PC-3 (cell line): Measurements from ENCODE around the gene GRPEL2.

ENCODE experiments used
- EZH2 ChIP-seq: fragments of 300-600 bp; sonication (generic); IDR thresholded peaks from one replicate; pipeline ENCODE4 v1.6.1; 2017; ENCODE audit warnings: antibody characterized with exemption, mild to moderate bottlenecking, low read length; ENCODE audit not compliant: unreplicated experiment
- TF ChIP-seq, protein P1 (sequence below): fragments of 300-600 bp; sonication (generic); conservative IDR thresholded peaks from 2 replicates; pipeline ENCODE4 v1.5.1; 2017; ENCODE audit warnings: antibody characterized with exemption, low read depth, mild to moderate bottlenecking, low read length

- TF ChIP-seq, protein P1, sequence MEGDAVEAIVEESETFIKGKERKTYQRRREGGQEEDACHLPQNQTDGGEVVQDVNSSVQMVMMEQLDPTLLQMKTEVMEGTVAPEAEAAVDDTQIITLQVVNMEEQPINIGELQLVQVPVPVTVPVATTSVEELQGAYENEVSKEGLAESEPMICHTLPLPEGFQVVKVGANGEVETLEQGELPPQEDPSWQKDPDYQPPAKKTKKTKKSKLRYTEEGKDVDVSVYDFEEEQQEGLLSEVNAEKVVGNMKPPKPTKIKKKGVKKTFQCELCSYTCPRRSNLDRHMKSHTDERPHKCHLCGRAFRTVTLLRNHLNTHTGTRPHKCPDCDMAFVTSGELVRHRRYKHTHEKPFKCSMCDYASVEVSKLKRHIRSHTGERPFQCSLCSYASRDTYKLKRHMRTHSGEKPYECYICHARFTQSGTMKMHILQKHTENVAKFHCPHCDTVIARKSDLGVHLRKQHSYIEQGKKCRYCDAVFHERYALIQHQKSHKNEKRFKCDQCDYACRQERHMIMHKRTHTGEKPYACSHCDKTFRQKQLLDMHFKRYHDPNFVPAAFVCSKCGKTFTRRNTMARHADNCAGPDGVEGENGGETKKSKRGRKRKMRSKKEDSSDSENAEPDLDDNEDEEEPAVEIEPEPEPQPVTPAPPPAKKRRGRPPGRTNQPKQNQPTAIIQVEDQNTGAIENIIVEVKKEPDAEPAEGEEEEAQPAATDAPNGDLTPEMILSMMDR, result no peak
- no peak for TF ChIP-seq EZH2
Observed at GRCh38 chr5:149391524-149391923, 46.2 kb downstream of the GRPEL2 start.
